ENCODE results near the gene KIAA0232. TPM values are rescaled to one million over a fixed set of nuclear protein-coding genes. Genes with fewer than 3 reads are reported as not detected.

KIAA0232 gene
- total and polyA plus RNA-seq, 10 of the 15 experiments (the other 5 are each of a cell fraction or from before 2014, with no cell fraction given): 2.8 to 15.1 (median 10.8) TPM

- CTCF ChIA-PET: interaction anchor here (1.0 to 19.6 kb wide), 6 partner anchors 8 to 116 kb away, joined by 4 to 300 read pairs (median 10); no protein-coding TSS in a partner anchor
- TF ChIP-seq FOXK2 (IDR thresholded peaks at IDR 0.05) (no peak), NR2F1 (conservative IDR thresholded peaks at IDR 0.05) (no peak), IRF3 (IDR thresholded peaks at IDR 0.05) (no peak), ZNF217 (IDR thresholded peaks at IDR 0.05) (no peak), RFX5 (IDR thresholded peaks at IDR 0.05; ENCODE audit: low read depth, low read length) (no peak), JUNB (IDR thresholded peaks at IDR 0.05) (no peak), CBX3 (IDR thresholded peaks at IDR 0.05; ENCODE audit: borderline replicate concordance, low read depth) (no peak), USF1 (IDR thresholded peaks at IDR 0.05; ENCODE audit: borderline replicate concordance, extremely low read length, insufficient read depth, low read depth, low read length) (no peak), POU2F2 (IDR thresholded peaks at IDR 0.05; ENCODE audit: borderline replicate concordance, low read depth, low read length) (no peak), SIX5 (IDR thresholded peaks at IDR 0.05; ENCODE audit: low read depth, low read length, severe bottlenecking) (no peak), FOS (IDR thresholded peaks at IDR 0.05; ENCODE audit: borderline replicate concordance, extremely low read depth, insufficient read length) (no peak), FOXM1 (IDR thresholded peaks at IDR 0.05; ENCODE audit: low read depth, low read length) (no peak), MYB (IDR thresholded peaks at IDR 0.05; ENCODE audit: borderline replicate concordance, low read depth, low read length) (no peak), E4F1 (IDR thresholded peaks at IDR 0.05; ENCODE audit: borderline replicate concordance, partially characterized antibody) (no peak), ZZZ3 (IDR thresholded peaks at IDR 0.05; ENCODE audit: control insufficient read depth, insufficient read length, low read depth) (no peak), KLF5 (IDR thresholded peaks at IDR 0.05; ENCODE audit: partially characterized antibody) (no peak)
- no peaks in the 10 kb centered on the region for H4K20me1 ChIP-seq (ENCODE audit: control insufficient read depth, insufficient read depth)
- RAD21 ChIA-PET (ENCODE audit: unreplicated experiment): interaction anchor here (1.2 to 4.1 kb wide), 5 partner anchors 8 to 104 kb away, joined by 4 to 20 read pairs (median 5); no protein-coding TSS in a partner anchor
- FAIRE-seq (no peak), DNase-seq (ENCODE audit: low read depth, low spot score) (no peak), ATAC-seq (no peak)
- no peaks in the 10 kb centered on the region for H3K36me3 ChIP-seq (ENCODE audit: control insufficient read depth in 2 of 2, insufficient read depth in 2 of 2, low read length in 1 of 2)
- H3K9ac ChIP-seq (ENCODE audit: control insufficient read depth, insufficient read depth, low read length): no peak overlapping the region
- H3K4me1 ChIP-seq (ENCODE audit: control insufficient read depth, insufficient read depth, low read length): peaks cover 14% of the 10 kb centered on the region
- H3K9me3 ChIP-seq (replicated peaks; ENCODE audit: control insufficient read depth, insufficient read depth, low read length): no peaks in the 10 kb centered on the region
- H3K4me3 ChIP-seq: no peak overlapping the region
- POLR2A ChIA-PET: interaction anchor here (1.1 to 1.3 kb wide), 2 partner anchors 10 to 12 kb away, joined by 3 read pairs; no protein-coding TSS in a partner anchor
- H3K79me2 ChIP-seq (ENCODE audit: control insufficient read depth, insufficient read depth, low read length): no peaks in the 10 kb centered on the region
- no peak overlapping the region for H2AFZ ChIP-seq (ENCODE audit: control insufficient read depth, low read depth, low read length)
- 50% methylated on average over 7 of the region's 7 CpGs for WGBS (ENCODE audit: insufficient coverage, insufficient replicate concordance, low lambda C conversion rate, missing lambda C conversion rate)
- no peak overlapping the region for H3K27ac ChIP-seq (ENCODE audit: control insufficient read depth, insufficient read depth)
- no peaks in the 10 kb centered on the region for H3K27me3 ChIP-seq (replicated peaks in 1 of 2; ENCODE audit: control insufficient read depth in 2 of 2, insufficient read depth in 2 of 2, low read length in 1 of 2)
- SMC1A ChIA-PET (ENCODE audit: uncharacterized antibody, unreplicated experiment): interaction anchor here (1.0 to 3.0 kb wide), 6 partner anchors 8 to 301 kb away, joined by 3 to 19 read pairs (median 7); no protein-coding TSS in a partner anchor
- H3K4me2 ChIP-seq (ENCODE audit: control insufficient read depth, insufficient read depth): no peak overlapping the region
- no TSS peak for BruUV-seq (replicated peaks)
- in situ Hi-C loops (cut with MboI): no loop called here
- intact Hi-C loops (cut with micrococcal nuclease; ENCODE audit: unreplicated experiment): no loop called here
Observed at GRCh38 chr4:6769989-6770420, 12.5 kb upstream of the KIAA0232 start.

All from GM12878 (cell line).